Medulla oblongata (tissue), 1 donor: ENCODE results near the gene FAM149B1.

Experiments used
- DNase-seq: peaks from one replicate; pipeline ENCODE4 v3.0.0-alpha.2; 2015; ENCODE audit errors: extremely low spot score

Gene FAM149B1

DNA sequence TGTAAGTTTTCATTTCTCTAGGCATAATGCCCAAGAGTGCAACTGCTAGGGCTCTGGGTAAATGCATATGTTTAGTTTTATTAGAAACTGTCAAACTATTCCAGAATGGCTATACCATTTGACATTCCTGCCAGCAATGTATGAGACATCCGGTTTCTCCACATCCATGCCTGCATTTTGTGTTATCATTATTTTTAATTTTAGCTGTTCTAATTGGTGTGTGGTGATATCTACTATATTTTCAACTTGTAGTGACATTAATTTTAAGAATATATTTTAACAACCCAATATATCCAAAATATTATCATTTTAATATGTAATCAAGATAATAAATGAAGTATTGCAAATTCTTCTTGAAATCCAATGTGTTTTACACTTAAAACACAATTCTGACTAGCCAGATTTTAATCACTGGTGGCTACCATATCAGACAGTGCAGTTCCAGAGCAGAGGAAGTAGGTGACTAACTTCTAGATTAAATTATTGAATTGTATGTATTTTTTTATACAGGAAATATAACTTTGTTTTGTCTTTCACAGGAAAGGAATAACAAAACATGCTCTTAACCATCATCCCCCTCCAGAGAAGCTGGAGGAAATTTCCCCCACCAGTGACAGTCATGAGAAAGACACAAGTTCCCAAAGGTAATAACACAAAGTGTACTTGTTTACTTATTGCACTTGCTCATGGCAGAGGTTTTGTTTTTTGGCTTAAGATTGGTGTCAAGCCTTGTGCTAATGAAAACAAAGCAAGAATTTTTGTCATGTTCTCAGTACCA, 6.4 kb downstream of the FAM149B1 start:
- no peak for DNase-seq

DNA sequence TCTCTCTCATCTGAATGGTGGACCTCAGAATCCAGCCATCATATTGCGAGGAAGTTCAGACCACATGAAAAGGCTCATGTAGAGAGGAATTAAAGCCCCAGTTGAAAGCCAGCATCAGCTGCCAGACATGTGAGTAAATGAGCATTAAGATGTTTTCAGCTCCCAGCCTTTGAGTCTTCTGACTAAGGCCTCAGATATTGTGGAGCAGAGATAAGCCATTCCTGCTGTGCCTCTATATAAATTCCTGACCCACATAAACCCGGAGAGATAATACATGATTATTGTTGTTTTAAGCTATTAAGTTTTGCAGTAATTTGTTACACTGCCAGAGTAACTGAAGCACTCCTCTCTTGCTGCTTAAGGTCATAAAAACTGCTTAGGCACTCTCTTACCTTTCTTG, 14.6 kb downstream of the FAM149B1 start:
- no peak for DNase-seq

GRCh38 chr10:73183667-73184281, 15.9 kb downstream of the FAM149B1 start:
- no peak for DNase-seq

GRCh38 chr10:73186266-73186665, 18.3 kb downstream of the FAM149B1 start:
- peak; percentile 30 for DNase-seq

GRCh38 chr10:73190188-73190587, 22.3 kb downstream of the FAM149B1 start:
- no peak for DNase-seq

- DNase-seq, result no peak
Measured at GRCh38 chr10:73205081-73205480, 37.2 kb downstream of the FAM149B1 start.

- no peak for DNase-seq
Measured at GRCh38 chr10:73205890-73206289, 38.0 kb downstream of the FAM149B1 start.

DNA sequence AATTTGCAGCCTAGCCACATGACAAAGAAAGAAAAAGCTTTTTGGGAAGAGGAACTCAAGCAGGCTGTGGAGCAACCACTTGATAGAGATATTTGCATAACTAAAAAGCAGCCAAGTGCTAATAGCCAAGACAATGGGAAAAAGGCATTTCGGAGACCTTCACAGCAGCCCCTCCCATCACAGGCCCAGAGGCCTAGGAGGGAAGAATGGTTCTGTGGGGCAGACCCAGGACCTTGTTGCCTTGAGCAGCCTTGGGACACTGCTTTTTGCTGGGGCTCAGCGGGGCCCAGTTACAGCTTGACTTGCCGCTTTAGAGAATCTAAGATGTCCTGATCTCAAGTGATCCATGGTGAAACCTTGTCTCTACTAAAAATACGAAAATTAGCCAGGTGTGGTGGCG, 38.5 kb downstream of the FAM149B1 start:
- DNase-seq, result no peak

DNA sequence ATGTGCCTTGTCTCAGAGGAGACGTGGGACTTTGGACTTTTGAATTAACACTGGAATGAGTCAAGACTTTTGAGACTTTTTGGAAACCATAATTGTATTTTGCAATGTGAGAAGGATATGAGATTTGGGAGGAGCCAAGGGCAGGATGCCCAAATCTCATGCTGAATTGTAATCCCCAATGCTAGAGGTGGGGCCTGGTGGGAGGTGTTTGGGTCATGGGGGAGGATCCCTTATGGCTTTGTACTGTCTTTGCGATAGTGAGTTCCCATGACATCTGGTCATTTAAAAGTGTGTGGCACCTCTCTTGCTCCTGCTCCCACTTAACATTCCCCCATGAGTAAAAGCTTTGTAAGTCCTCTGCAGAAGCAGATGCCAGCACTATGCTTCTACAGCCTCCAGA, 40.0 kb downstream of the FAM149B1 start:
- DNase-seq, result no peak

GRCh38 chr10:73209705-73210104, 41.8 kb downstream of the FAM149B1 start:
- no peak for DNase-seq

GRCh38 chr10:73210395-73211105, 42.6 kb downstream of the FAM149B1 start:
- no peak for DNase-seq

GRCh38 chr10:73211106-73211811, 43.3 kb downstream of the FAM149B1 start:
- no peak for DNase-seq

- no peak for DNase-seq
Measured at GRCh38 chr10:73215749-73216148, 47.8 kb downstream of the FAM149B1 start.

- no peak for DNase-seq
Measured at GRCh38 chr10:73217628-73218027, 49.7 kb downstream of the FAM149B1 start.

DNA sequence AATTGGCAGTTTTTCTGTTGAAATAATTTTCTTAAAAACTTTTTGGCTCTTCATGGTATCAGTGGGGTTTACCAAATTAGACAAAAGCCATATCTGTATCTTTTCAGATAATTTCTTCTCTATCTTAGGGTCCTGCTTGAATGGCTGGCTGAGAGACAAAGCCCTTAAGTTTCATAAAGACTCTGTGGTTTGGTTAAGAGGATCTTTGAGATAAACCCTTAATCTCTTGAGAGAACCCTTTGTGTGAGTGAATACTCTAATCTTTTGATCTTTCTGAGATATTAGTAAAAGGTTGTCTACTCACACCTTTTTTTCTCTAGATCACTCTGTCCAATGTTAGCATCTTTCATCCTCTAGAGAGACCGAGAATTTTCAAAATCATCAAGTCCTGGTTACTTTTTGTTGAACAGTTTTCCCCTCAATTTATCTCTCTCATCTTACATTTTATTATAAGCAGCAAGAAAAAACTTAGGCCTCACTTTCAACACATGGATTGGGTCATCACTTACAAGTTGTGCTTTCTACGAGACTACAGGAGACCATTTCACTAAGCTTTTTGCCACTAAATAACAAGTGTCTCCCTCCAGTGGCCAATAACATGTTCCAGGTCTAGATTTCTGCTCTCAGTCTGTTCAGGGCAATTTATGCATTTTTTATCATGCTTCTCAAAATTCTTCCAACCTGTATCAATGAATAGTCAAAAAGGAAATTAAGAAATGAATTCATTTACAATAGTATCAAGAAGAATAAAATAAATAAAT, 50.7 kb downstream of the FAM149B1 start:
- no peak for DNase-seq

DNA sequence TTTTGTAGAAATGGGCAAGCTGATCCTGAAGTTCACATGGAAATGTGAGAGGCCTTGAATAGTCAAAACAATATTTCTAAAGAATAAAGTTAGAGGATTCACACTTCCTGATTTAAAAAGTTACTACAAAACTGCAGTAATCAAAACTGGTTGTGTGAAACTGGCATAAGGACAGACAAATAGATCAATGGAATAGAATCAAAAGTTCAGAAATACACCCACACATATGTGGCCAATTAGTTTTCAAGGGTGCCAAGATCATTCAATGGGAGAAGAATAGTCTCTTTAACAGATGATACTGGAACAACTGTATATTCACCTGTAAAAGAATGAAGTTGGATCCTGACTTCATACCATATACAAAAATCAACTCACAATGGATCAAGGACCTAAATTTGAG, 51.5 kb downstream of the FAM149B1 start:
- DNase-seq, result no peak

DNA sequence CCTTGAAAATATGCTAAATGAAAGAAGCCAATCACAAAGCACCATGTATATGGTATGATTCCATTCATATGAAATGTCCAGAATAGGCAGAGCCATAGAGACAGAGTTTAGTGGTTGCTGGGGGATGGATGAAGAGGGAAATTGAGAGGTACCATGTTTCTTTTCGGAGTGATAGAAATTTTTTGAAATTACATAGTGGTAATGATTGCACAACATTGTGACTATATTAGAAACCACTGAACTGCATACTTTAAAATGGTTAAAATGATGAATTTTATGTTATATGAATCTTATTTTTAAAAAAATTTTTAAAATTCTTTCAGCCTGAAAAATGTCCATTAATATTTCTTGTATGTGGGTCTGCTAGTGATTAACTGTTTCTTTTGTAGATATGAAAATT, 53.1 kb downstream of the FAM149B1 start:
- no peak for DNase-seq

GRCh38 chr10:73225518-73225917, 57.6 kb downstream of the FAM149B1 start:
- DNase-seq, result no peak

DNA sequence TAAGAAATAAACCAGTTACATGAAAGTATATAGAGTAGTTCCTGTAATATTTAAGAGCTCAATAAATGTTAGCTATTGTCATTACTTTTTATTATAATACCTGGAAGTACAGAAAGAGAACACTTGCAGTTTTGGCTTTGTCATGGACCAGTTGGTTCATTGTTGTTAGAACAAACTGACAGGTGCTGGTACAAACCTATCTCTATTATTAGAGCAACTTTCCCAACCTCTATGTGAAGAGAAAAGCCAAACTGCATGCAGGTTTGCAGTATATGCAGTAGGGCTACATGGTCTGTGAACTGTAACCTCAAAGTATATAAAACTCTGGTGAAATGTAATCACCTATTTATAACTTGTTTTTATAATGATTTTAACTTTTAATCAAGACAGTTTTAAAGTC, 58.7 kb downstream of the FAM149B1 start:
- DNase-seq, result no peak

DNA sequence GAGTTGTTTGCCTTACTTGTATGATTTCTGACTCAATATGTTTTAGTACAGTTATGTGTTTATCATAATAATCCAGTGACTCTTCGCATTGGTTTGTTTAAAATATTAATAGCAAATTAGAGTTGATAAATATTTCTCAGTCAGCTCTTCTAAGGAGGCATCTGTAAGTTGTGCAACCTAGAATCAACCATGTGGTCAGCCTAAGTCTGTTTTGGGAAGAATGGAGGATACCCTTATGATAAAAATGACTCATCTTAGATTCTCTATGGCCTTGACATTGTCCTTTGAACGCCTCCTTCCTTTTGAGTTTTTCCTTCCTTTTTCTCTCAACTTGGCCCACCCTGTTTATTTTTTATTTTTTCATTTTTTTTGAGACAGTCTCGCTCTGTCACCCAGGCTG, 60.3 kb downstream of the FAM149B1 start:
- DNase-seq, result no peak

DNA sequence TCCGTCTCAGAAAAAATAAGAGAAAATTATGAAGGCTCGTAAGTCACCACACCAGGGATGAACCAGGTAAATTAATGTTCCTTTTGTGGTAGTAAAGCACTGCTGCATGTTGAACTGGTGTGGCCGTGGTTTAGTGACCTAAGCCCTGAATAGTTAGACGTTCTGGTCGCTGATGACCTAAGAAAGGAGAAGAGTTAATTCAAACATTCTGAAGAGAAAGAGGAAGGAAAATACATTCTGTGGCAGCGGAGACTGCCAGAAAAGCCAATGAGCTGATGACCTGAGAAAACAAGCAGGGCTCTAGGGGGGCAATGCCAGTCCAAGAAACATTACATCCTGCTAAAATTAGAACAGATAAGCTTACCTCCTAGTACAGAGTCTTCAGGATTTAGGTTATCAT, 61.6 kb downstream of the FAM149B1 start:
- DNase-seq, result no peak

- no peak for DNase-seq
Measured at GRCh38 chr10:73232887-73233286, 65.0 kb downstream of the FAM149B1 start.
